Tibial nerve (tissue), 4 donors: ENCODE results near the gene SNX20.

Experiments used
- CTCF ChIP-seq, 5 experiments: fragments of 200-600 bp in 3 of 5; fragments of 450-650 bp in 2 of 5; sonication (generic) in 3 of 5; IDR thresholded peaks; one replicate each; pipeline ENCODE4 v1.5.1; 2016 to 2019; ENCODE audit warnings: antibody characterized with exemption in 5 of 5, mild to moderate bottlenecking in 3 of 5, moderate library complexity in 2 of 5
- EP300 ChIP-seq, 2 donors: sonication (generic); formaldehyde crosslinking; IDR thresholded peaks; one replicate each; pipeline ENCODE4 v1.6.1; 2017; ENCODE audit warnings: antibody characterized with exemption in 2 of 2, mild to moderate bottlenecking in 1 of 2
- POLR2A ChIP-seq, 2 donors: fragments of 450-650 bp; IDR thresholded peaks; one replicate each; pipeline ENCODE4 v1.6.1; 2017; ENCODE audit warnings: antibody characterized with exemption in 2 of 2, mild to moderate bottlenecking in 2 of 2, moderate library complexity in 2 of 2

- TF ChIP-seq CTCF (IDR thresholded peaks at IDR 0.05) (no peak), POLR2A (IDR thresholded peaks at IDR 0.05) (no peak), EP300 (IDR thresholded peaks at IDR 0.05) (no peak)
Measured at GRCh38 chr16:50712956-50713355, 31.8 kb upstream of the SNX20 start.
